ENCODE data around the gene RGS2. TPM values are rescaled to one million over a fixed set of nuclear protein-coding genes. Genes with fewer than 3 reads are reported as not detected.

RGS2 gene
- total RNA-seq, 4 donors from 2014 or later: 1.2 to 14.6 (median 5.8) TPM

DNA sequence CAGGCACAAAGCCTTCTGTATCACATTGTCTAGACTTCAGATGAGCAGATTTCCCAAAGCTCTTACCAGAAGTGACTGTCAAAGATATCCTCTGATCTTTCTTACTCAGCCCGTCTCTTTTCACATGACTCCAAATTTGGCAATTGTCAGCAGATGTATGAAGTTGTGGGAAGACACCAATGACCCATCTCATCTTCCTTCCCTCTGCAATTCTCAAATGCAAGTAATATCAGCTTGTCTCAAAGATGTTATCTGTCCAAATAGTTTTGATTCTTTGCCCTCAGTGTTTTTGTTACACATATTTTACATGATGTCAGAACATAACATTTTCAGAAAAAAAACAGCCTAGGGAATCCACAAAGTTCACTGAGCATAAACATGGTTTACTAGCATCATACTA lies 45.1 kb upstream of the RGS2 start:
- Histone ChIP-seq H3K4me1 (no peaks in the 10 kb centered on the region), H3K27me3 (no peaks in the 10 kb centered on the region), H3K36me3 (no peaks in the 10 kb centered on the region), H3K27ac (no peak overlapping the region), H3K9me3 (no peaks in the 10 kb centered on the region), H3K4me3 (no peak overlapping the region)
- intact Hi-C loops (cut with DNase I; ENCODE audit: low total_unique reads) (no loop called here), in situ Hi-C loops (cut with MboI; ENCODE audit: low sequenced_read_pairs in 4 of 4) (no loop called here)
- ATAC-seq (no peak), DNase-seq (no peak)
- TF ChIP-seq, protein P1, sequence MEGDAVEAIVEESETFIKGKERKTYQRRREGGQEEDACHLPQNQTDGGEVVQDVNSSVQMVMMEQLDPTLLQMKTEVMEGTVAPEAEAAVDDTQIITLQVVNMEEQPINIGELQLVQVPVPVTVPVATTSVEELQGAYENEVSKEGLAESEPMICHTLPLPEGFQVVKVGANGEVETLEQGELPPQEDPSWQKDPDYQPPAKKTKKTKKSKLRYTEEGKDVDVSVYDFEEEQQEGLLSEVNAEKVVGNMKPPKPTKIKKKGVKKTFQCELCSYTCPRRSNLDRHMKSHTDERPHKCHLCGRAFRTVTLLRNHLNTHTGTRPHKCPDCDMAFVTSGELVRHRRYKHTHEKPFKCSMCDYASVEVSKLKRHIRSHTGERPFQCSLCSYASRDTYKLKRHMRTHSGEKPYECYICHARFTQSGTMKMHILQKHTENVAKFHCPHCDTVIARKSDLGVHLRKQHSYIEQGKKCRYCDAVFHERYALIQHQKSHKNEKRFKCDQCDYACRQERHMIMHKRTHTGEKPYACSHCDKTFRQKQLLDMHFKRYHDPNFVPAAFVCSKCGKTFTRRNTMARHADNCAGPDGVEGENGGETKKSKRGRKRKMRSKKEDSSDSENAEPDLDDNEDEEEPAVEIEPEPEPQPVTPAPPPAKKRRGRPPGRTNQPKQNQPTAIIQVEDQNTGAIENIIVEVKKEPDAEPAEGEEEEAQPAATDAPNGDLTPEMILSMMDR (IDR thresholded peaks at IDR 0.05 in 4 of 5, conservative IDR thresholded peaks at IDR 0.05 in 1 of 5): no peak
- TF ChIP-seq POLR2A (IDR thresholded peaks at IDR 0.05): no peak

DNA sequence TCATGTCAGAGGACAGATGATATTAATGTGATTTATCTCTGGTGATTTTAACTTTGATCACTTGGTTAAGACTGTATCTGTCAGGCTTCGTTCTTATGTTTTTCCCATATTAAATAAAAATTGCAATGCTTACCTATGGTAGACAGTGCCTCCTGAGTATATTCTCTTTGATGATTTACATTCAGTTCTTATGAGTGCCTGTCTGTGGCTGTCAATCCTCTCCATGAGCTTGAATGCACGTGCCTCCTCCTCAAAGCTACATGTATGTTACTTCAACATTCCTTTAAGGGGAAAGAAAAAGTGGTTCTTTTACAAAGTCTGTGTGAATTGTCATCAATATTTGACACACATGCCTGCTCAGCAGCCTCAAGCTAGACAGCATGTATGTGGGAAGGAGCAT lies 44.2 kb upstream of the RGS2 start:
- no peak overlapping the region for H3K4me3 ChIP-seq
- intact Hi-C loops (cut with DNase I; ENCODE audit: low total_unique reads): no loop called here
- ATAC-seq (no peak), DNase-seq (no peak)
- TF ChIP-seq, protein P1 (IDR thresholded peaks at IDR 0.05 in 4 of 5, conservative IDR thresholded peaks at IDR 0.05 in 1 of 5): no peak
- TF ChIP-seq POLR2A (IDR thresholded peaks at IDR 0.05): no peak
- H3K36me3 ChIP-seq: no peaks in the 10 kb centered on the region
- in situ Hi-C loops (cut with MboI; ENCODE audit: low sequenced_read_pairs in 4 of 4): no loop called here
- H3K27me3 ChIP-seq: no peaks in the 10 kb centered on the region
- no peaks in the 10 kb centered on the region for H3K9me3 ChIP-seq
- H3K27ac ChIP-seq: no peak overlapping the region
- no peaks in the 10 kb centered on the region for H3K4me1 ChIP-seq

DNA sequence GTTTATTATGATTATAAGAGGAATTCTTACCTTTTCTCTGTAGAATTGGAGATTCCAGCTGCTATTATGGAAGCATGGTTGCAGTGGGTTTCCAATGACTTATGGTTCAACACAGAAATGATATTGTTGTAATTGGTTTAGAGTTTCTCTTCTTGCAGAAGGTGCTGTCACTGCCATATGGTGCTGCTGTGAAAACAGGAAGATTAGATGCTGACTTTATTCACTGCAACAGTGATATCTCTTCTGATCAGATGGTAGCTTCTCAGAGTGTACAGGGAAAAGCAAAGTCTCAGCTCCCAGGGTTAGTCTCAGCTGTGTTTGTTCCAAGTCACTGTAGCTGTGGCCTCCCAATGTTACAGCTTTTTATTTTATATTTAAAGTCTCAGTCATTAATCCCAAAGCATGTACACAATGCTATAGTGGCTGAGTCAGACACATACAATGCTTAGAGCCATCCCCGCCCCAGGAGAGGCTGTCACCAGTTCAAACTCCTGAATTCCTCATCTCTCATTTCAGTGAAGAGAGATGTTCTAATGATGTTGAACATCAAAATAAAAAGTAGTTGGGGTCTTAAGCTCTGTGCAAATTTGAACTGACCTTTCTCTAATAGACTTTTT lies 42.7 kb upstream of the RGS2 start:
- intact Hi-C loops (cut with DNase I; ENCODE audit: low total_unique reads): no loop called here
- no peaks in the 10 kb centered on the region for H3K36me3 ChIP-seq
- ATAC-seq (no peak), DNase-seq (no peak)
- no peaks in the 10 kb centered on the region for H3K27me3 ChIP-seq
- no peak overlapping the region for H3K4me3 ChIP-seq
- no peak overlapping the region for H3K27ac ChIP-seq
- in situ Hi-C loops (cut with MboI; ENCODE audit: low sequenced_read_pairs in 4 of 4): no loop called here
- no peaks in the 10 kb centered on the region for H3K4me1 ChIP-seq
- no peaks in the 10 kb centered on the region for H3K9me3 ChIP-seq
- no peak for TF ChIP-seq POLR2A (IDR thresholded peaks at IDR 0.05)
- TF ChIP-seq, protein P1 (IDR thresholded peaks at IDR 0.05 in 4 of 5, conservative IDR thresholded peaks at IDR 0.05 in 1 of 5): no peak

DNA sequence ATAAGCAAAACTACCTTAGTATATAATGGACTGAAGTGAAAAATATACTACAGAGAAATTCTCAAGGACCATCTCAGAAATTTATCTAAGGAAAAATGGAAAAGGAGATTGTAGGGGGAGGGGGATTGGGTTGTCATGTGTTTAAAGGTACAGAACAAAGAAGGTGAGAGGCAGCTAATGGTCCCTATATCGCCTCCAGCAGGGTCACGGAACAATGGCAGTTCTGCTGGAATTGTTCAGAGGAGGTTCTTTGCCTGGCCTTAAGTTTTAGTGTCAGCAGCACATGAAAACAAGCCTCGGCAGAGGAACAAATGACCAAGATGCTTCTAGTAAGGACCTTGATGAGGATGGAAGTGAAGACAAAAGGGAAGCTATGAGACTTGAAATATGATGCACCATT lies 42.0 kb upstream of the RGS2 start:
- Histone ChIP-seq H3K27me3 (no peaks in the 10 kb centered on the region), H3K9me3 (no peaks in the 10 kb centered on the region), H3K4me3 (no peak overlapping the region), H3K4me1 (no peaks in the 10 kb centered on the region), H3K36me3 (no peaks in the 10 kb centered on the region), H3K27ac (no peak overlapping the region)
- no peak for DNase-seq
- intact Hi-C loops (cut with DNase I; ENCODE audit: low total_unique reads) (no loop called here), in situ Hi-C loops (cut with MboI; ENCODE audit: low sequenced_read_pairs in 4 of 4) (no loop called here)
- TF ChIP-seq, protein P1 (IDR thresholded peaks at IDR 0.05 in 4 of 5, conservative IDR thresholded peaks at IDR 0.05 in 1 of 5): no peak
- no peak for TF ChIP-seq POLR2A (IDR thresholded peaks at IDR 0.05)
- no peak for ATAC-seq

DNA sequence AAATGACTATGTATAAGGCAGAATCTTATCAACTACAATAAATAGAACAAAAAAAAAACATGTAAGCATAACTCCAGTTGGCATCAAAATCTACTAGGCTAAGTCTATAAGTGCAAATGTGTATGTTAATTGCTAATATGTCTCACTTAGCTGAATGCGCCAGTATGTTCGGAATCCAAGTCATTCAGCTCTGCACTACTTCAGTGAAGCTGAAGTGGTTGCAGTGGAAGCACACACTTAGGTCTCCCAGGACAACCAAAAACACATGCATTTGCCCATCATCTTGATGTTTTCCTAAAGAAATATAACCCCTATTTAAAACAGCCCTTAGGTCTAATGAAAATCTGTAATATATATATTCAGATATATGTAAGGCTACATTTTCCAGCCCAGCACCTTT lies 41.0 kb upstream of the RGS2 start:
- Histone ChIP-seq H3K27ac (no peak overlapping the region), H3K9me3 (no peaks in the 10 kb centered on the region), H3K27me3 (no peaks in the 10 kb centered on the region), H3K4me3 (no peak overlapping the region), H3K4me1 (no peaks in the 10 kb centered on the region), H3K36me3 (no peaks in the 10 kb centered on the region)
- intact Hi-C loops (cut with DNase I; ENCODE audit: low total_unique reads) (no loop called here), in situ Hi-C loops (cut with MboI; ENCODE audit: low sequenced_read_pairs in 4 of 4) (no loop called here)
- TF ChIP-seq, protein P1 (IDR thresholded peaks at IDR 0.05 in 4 of 5, conservative IDR thresholded peaks at IDR 0.05 in 1 of 5): no peak
- no peak for TF ChIP-seq POLR2A (IDR thresholded peaks at IDR 0.05)
- ATAC-seq (no peak), DNase-seq (no peak)
